H9 (cell line): ENCODE data around the gene ATOH7. TPM values are rescaled to one million over a fixed set of nuclear protein-coding genes. Genes with fewer than 3 reads are reported as not detected.

Source experiments
- DNase-seq: peaks from one replicate; pipeline ENCODE4 v3.0.0-alpha.2; 2017
- H2AFZ ChIP-seq: one replicate; pipeline ENCODE4 v1.6.1; 2013; ENCODE audit warnings: mild to moderate bottlenecking, low read length, control low read depth, moderate library complexity
- H2AK5ac ChIP-seq: 2 replicates; pipeline ENCODE4 v1.6.1; 2013; ENCODE audit warnings: low read length, control low read depth, mixed read lengths; ENCODE audit not compliant: insufficient read length
- H2BK120ac ChIP-seq: one replicate; pipeline ENCODE4 v1.6.1; 2013; ENCODE audit warnings: low read depth, mild to moderate bottlenecking, low read length, control low read depth, inconsistent platforms; ENCODE audit not compliant: poor library complexity, severe bottlenecking
- H2BK12ac ChIP-seq: 2 replicates; pipeline ENCODE4 v1.6.1; 2013; ENCODE audit warnings: low read length, control low read depth, mixed read lengths, low read depth; ENCODE audit not compliant: insufficient read length
- H2BK15ac ChIP-seq: 2 replicates; pipeline ENCODE4 v1.6.1; 2013; ENCODE audit warnings: low read depth, low read length, control low read depth
- H2BK20ac ChIP-seq: one replicate; pipeline ENCODE4 v1.6.1; 2013; ENCODE audit warnings: low read depth, mild to moderate bottlenecking, low read length, control low read depth, inconsistent platforms; ENCODE audit not compliant: poor library complexity, severe bottlenecking
- H2BK5ac ChIP-seq: 2 replicates; pipeline ENCODE4 v1.6.1; 2013; ENCODE audit warnings: low read length, control low read depth, mixed read lengths; ENCODE audit not compliant: insufficient read length
- H3K14ac ChIP-seq: 2 replicates; pipeline ENCODE4 v1.6.1; 2013; ENCODE audit warnings: low read length, control low read depth; ENCODE audit not compliant: insufficient read depth
- H3K18ac ChIP-seq: 2 replicates; pipeline ENCODE4 v1.6.1; 2013; ENCODE audit warnings: low read depth, mild to moderate bottlenecking, mixed read lengths, low read length, control low read depth; ENCODE audit not compliant: insufficient read length
- H3K23ac ChIP-seq: 2 replicates; pipeline ENCODE4 v1.6.1; 2013; ENCODE audit warnings: low read length, control low read depth, mixed read lengths, low read depth; ENCODE audit not compliant: insufficient read length
- H3K23me2 ChIP-seq: 2 replicates; pipeline ENCODE4 v1.6.1; 2013; ENCODE audit warnings: low read depth, mild to moderate bottlenecking, mixed read lengths, low read length, control low read depth; ENCODE audit not compliant: insufficient read length, poor library complexity, severe bottlenecking
- H3K27ac ChIP-seq: 2 replicates; pipeline ENCODE4 v1.5.1; 2013; ENCODE audit warnings: low read length, control low read depth, mixed read lengths, low read depth; ENCODE audit not compliant: insufficient read length
- H3K27me3 ChIP-seq: 2 replicates; pipeline ENCODE4 v1.6.1; 2013; ENCODE audit warnings: low read length, control low read depth, inconsistent platforms; ENCODE audit not compliant: insufficient read depth
- H3K4ac ChIP-seq: 2 replicates; pipeline ENCODE4 v1.6.1; 2013; ENCODE audit warnings: low read depth, mild to moderate bottlenecking, control low read depth, inconsistent platforms, low read length, moderate library complexity
- H3K4me1 ChIP-seq: 2 replicates; pipeline ENCODE4 v1.6.1; 2013; ENCODE audit warnings: low read length, control low read depth, inconsistent platforms; ENCODE audit not compliant: insufficient read depth
- H3K4me2 ChIP-seq: 2 replicates; pipeline ENCODE4 v1.6.1; 2013; ENCODE audit warnings: low read length, control low read depth, mixed read lengths; ENCODE audit not compliant: insufficient read length, insufficient read depth
- H3K56ac ChIP-seq: 2 replicates; pipeline ENCODE4 v1.6.1; 2013; ENCODE audit warnings: low read depth, mild to moderate bottlenecking, mixed read lengths, low read length, control low read depth; ENCODE audit not compliant: insufficient read length
- H3K79me1 ChIP-seq: 2 replicates; pipeline ENCODE4 v1.6.1; 2013; ENCODE audit warnings: low read depth, mild to moderate bottlenecking, moderate library complexity, low read length, control low read depth, inconsistent platforms; ENCODE audit not compliant: insufficient read depth, poor library complexity, severe bottlenecking
- H3K79me2 ChIP-seq: 2 replicates; pipeline ENCODE4 v1.6.1; 2013; ENCODE audit warnings: low read length, control low read depth, inconsistent platforms; ENCODE audit not compliant: insufficient read depth
- H3K9ac ChIP-seq: 2 replicates; pipeline ENCODE4 v1.6.1; 2013; ENCODE audit warnings: low read length, control low read depth, mixed read lengths; ENCODE audit not compliant: insufficient read length; ENCODE audit errors: extremely low read depth
- H3K9me3 ChIP-seq: one replicate; pipeline ENCODE4 v1.6.1; 2013; ENCODE audit warnings: low read depth, low read length, inconsistent platforms; ENCODE audit not compliant: control insufficient read depth
- H3T11ph ChIP-seq: one replicate; pipeline ENCODE4 v1.6.1; 2013; ENCODE audit warnings: mild to moderate bottlenecking, low read length, control low read depth, inconsistent platforms
- H4K20me1 ChIP-seq: one replicate; pipeline ENCODE4 v1.6.1; 2013; ENCODE audit not compliant: control insufficient read depth, insufficient read length, insufficient read depth
- H4K5ac ChIP-seq: 2 replicates; pipeline ENCODE4 v1.6.1; 2013; ENCODE audit warnings: low read depth, mild to moderate bottlenecking, mixed read lengths, low read length, control low read depth; ENCODE audit not compliant: insufficient read length
- H4K8ac ChIP-seq: replicated peaks from 2 replicates; pipeline ENCODE4 v1.6.1; 2013; ENCODE audit warnings: low read length, control low read depth, mixed read lengths, low read depth; ENCODE audit not compliant: insufficient read length
- H4K91ac ChIP-seq: 2 replicates; pipeline ENCODE4 v1.6.1; 2013; ENCODE audit warnings: low read depth, mild to moderate bottlenecking, moderate library complexity, mixed read lengths, low read length, control low read depth; ENCODE audit not compliant: insufficient read length
- H3K27ac Mint-ChIP-seq, 3 experiments: 2 replicates in 2 of 3; 3 replicates in 1 of 3; pipeline ENCODE4 v1.8.0; 2020 to 2021; ENCODE audit warnings: mixed read lengths in 3 of 3, mild to moderate bottlenecking in 1 of 3, moderate library complexity in 1 of 3
- H3K27me3 Mint-ChIP-seq: 2 replicates; pipeline ENCODE4 v1.8.0; 2021; ENCODE audit warnings: low read depth, mild to moderate bottlenecking, moderate library complexity, mixed read lengths
- H3K36me3 Mint-ChIP-seq, 3 experiments: 2 replicates in 2 of 3; 3 replicates in 1 of 3; pipeline ENCODE4 v1.8.0; 2020 to 2021; ENCODE audit warnings: low read depth in 3 of 3, mixed read lengths in 3 of 3; ENCODE audit not compliant: insufficient read depth in 1 of 3
- H3K4me1 Mint-ChIP-seq, 2 experiments: 2 replicates each; pipeline ENCODE4 v1.8.0; 2020; ENCODE audit warnings: mixed read lengths in 2 of 2
- H3K4me3 Mint-ChIP-seq, 2 experiments: 2 replicates in 1 of 2; 3 replicates in 1 of 2; pipeline ENCODE4 v1.8.0; 2020 to 2021; ENCODE audit warnings: mild to moderate bottlenecking in 2 of 2, mixed read lengths in 2 of 2, moderate library complexity in 1 of 2
- H3K9me3 Mint-ChIP-seq, 2 experiments: 2 replicates in 1 of 2; 3 replicates in 1 of 2; pipeline ENCODE4 v1.8.0; 2020; ENCODE audit warnings: mild to moderate bottlenecking in 2 of 2, mixed read lengths in 2 of 2, moderate library complexity in 1 of 2
- CTCF ChIP-seq: fragments of 200-600 bp; sonication (generic); conservative IDR thresholded peaks from 3 replicates; pipeline ENCODE4 v1.8.0; 2021; ENCODE audit warnings: antibody characterized with exemption, mild to moderate bottlenecking
- WGBS: extraction: QIAGEN DNeasy Blood & Tissue Kit; methylation state at CpG from one replicate; pipeline ENCODE4 v1.1.7; 2013; ENCODE audit warnings: missing lambda C conversion rate, low lambda C conversion rate, mixed read lengths; ENCODE audit not compliant: insufficient read length; ENCODE audit errors: extremely low coverage; 5-methylcytosine and 5-hydroxymethylcytosine counted together
- total RNA-seq: library from RNA; stranded (reverse); gene quantifications from 2 replicates; pipeline ENCODE4 v1.2.1, GENCODE V29; 2021

The ATOH7 gene
- total RNA-seq, 1 experiment from 2014 or later = 0.20 TPM

- Histone ChIP-seq H2AK5ac (no peak overlapping the region), H3K18ac (no peak overlapping the region), H3K4me1 (peaks cover 3% of the 10 kb centered on the region), H3K27ac (no peak overlapping the region), H3K23me2 (no peaks in the 10 kb centered on the region), H3K79me2 (no peaks in the 10 kb centered on the region), H3K4ac (no peak overlapping the region), H3K4me2 (no peak overlapping the region), H3K27me3 (no peaks in the 10 kb centered on the region), H3K9ac (no peak overlapping the region), H2AFZ (no peak overlapping the region), H4K20me1 (no peaks in the 10 kb centered on the region), H2BK5ac (no peak overlapping the region), H3K14ac (no peak overlapping the region), H3K56ac (no peak overlapping the region), H2BK120ac (no peak overlapping the region), H4K91ac (no peak overlapping the region), H4K5ac (no peak overlapping the region), H2BK12ac (no peak overlapping the region), H3T11ph (no peak overlapping the region), H3K23ac (no peak overlapping the region), H4K8ac (no peak overlapping the region), H2BK20ac (no peak overlapping the region), H3K9me3 (no peaks in the 10 kb centered on the region), H2BK15ac (no peak overlapping the region), H3K79me1 (no peaks in the 10 kb centered on the region)
- no CpG with 5 or more reads among the region's 7 CpGs for WGBS
- peak overlapping the region in 1 of 2 experiments; percentile 14; a peak in 1 of 5 replicates for H3K4me3 Mint-ChIP-seq
- DNase-seq = no peak
- TF ChIP-seq CTCF = no peak
- H3K9me3 Mint-ChIP-seq = no peaks in the 10 kb centered on the region
- H3K36me3 Mint-ChIP-seq = no peaks in the 10 kb centered on the region
- H3K27me3 Mint-ChIP-seq = peaks cover 58% of the 10 kb centered on the region
- no peak overlapping the region for H3K27ac Mint-ChIP-seq
- peaks cover 15 to 22% of the 10 kb centered on the region in 2 experiments for H3K4me1 Mint-ChIP-seq
Measured at GRCh38 chr10:68251151-68251550, 19.2 kb upstream of the ATOH7 start.
